GM21786 (cell line): ENCODE results near the gene KRT4.

Source experiments
- ATAC-seq: cut with Tn5 transposase; IDR thresholded peaks from one replicate; pipeline ENCODE4 v1.9.1; 2021; ENCODE audit not compliant: unreplicated experiment

KRT4 gene

DNA sequence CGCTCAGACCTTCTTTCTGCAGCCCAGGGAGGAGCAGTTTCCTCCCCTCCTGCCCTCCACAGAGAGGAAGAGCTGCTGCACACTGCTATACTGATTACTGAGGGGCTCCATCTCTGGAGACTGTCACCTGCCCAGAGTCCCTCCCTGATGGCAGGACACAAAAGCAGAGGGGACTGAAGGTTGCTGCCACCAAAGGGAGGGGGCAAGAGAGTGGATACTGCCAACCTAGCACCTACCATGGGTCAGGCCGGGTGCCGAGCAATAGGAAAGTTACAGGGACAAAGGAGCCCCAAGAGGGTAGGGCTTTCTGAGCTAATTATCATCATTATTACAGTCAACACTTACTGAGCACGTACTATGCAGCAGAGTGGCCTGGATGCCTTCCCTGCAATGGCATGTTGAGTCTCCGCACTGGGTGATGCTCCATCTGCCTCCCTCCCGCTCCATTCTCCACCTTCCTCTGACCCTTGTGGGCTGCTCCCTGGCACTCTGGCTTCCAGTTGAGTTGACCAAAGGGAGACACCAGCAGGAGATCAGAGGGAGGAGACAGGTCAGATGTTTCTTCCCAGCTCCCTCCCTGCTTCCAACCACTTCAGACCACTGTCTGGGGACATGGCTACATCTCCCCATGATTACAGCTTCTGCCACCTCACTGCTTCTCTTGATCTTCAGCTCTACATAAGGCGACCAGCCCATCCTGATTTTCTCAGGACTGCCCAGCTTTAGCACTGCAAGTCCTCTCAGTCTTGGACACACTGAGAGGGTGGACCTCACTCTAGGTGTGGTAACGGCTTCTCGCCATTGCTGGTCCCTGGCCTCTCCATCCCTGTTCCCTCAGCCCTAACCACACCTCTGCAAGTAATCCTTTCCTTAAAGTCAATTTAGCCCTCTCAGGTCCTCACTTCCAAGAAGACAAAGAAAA, 22.8 kb upstream of the KRT4 start:
- ATAC-seq, result no peak

DNA sequence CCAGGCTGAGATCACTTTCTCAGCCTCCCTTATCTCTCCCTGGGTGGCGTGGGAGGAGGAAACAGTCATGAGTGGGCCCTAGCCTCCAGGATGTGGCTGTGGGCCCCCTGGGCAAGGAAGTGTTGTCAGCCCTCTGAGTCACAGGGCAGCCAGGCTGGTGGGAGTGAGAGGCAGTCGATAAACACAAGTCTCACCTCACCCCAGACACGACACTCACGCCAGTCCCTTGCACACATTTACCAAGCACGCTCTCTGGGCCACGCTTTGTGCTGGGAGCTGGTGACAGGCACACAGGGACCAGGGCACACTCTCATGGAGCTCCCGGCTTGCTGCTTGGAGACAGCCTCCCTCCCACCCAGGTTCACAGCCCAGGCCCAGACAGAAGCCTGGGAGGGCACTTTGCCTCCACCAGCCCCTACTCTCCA, 22.1 kb upstream of the KRT4 start:
- ATAC-seq, result no peak

DNA sequence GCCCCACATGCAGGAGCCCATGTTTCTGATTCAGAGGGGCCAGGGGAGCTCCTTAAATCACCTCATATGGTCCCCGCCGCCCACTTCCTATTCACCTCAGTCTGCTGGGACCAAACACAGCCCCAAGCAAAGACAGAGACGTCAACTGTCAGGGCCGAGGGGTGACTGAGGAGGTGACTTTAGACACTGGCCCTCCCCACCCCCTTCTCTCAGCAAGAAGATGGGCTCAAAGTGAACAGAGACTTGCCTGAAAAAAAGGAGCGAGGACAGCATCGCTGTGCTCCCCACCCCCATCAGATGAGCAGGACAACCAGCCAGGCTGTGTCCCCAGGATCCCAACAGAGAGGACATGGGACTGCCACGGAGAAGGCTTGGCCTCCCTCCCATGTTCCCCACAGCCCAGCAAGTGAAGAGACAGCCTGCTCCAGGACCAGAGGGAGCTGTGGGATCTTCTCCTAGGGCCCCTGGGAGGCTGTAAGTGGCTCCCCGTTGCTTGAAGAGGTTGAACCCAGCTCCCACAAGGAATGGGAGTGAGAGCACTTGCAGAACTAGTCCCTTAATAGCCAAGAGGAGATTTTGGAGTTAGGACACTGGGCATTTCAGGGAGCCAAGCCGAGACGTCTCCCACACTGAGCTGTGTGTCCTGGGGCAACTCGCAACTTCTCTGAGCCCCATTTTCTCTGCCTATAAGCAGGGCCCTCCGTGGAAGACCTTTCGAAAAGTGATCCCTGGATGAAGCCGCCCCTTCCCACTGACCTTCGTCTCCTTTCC, 21.5 kb upstream of the KRT4 start:
- no peak for ATAC-seq

DNA sequence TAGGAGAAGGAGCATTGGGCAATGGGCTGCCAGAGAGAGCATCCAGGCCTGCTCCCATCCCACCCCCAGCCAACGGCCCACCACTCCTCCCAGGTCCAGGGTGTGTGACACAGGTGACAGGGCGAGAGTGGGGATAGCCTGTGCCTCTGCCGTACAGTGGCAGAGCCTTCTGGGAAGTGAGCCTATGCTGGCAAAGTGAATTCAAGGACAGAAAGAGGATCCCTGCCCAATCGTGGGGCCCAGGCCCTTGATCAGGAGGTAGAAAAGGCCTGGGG, 20.7 kb upstream of the KRT4 start:
- ATAC-seq, result no peak

DNA sequence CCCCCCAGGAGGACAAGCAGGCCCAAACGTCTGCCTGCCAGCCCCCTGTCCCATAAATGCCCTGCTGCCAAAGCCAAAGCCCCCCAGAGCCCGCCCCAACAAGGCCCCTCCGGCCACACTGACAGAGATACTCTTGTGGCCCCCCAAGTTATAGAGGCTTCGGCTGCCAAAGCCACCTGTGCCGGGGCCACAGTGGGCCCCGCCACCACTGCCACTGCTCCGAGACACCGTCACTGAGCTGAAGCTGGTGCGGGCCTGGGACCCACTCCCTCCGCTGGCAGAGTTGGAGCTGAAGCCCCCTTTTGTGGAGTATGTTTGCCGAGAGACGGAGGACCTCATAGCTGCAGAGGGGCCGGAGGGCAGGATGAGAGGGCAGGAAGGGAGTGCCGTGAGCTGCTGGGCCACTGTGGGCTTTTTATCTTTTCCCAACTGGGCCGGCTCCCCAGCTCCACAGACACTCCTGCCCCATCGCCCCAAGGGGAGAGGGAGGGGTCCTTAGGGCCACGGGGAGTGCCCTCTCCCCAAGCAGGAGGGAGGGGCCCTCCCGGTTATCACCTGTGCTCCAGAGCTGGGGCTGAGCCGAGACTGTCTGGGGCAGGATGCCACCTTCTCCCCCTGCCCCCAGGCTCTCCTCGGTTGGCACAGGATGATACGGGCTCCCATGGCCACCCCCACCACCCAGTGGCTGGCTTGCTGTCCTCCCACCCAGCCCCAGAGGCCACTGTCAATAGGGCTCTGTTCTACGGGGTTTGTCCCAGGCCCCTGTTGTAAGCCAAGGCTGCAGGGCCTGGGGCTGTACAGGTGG, 20.2 kb upstream of the KRT4 start, which contains the start of gene KRT79:
Gene KRT79 (minus strand): TSS at position 390 of the 805 bp plus-strand sequence. CDS start 51 bp downstream, at position 339.
- ATAC-seq, result no peak

DNA sequence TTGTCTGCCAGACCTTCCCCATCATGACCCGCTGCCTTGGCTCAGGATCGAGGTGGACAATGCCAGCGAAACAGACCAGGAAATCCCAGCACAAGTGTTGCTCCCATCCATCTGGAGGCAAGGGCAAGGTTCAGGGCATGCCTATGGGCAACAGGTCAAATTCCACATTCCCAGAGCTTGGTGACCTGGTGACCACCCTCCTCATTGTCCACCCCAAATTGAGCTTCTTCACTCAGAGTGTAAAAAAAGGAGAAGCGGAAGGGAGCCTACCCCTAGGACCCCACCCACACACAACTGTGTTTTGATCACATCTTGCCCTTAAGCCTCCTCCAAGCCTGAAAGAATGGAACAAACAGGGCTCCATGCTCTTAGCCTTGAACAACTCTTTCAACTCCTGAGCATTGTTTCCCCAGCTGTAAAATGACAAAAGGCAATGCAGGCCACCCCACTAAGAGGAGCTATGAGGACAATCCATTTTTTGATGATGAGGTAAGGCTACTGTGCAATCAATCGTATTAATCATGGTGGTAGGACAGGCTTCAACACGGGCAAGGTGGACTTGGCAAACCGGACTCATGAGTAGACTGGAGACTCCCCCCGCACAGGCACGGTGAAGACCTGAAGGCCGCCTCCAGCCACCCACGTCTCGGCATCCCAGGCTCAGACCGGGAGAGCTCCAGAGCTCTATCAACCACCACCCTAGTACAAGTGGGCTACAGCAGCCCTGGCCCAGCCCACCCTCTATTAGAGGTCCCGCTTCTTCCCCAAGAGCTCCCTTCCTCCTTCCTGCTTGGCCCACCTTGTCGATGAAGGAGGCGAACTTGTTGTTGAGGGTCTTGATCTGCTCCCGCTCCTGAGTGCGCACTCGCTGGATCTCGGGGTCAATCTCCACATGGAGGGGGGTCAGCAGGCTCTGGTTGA, 19.3 kb upstream of the KRT4 start:
- no peak for ATAC-seq

DNA sequence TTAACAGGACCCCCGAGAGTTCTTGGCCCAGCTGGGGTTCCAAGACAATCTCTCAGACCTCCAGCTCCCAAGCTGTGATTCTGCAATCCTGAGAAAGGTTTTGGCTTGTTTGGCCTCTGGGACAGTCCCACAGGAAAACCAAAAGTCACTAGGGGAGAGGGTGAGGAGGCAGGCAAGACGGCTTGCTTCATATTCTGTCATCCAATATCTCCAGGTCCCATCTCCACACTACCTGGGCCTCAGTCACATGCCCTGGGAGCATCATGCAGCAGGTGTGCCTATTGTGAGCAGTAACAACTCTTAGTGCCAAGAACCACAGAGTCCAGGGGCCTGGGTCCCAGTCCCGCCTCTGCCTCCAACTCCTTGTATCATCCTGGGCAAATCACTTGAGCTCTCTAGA, 18.5 kb upstream of the KRT4 start:
- no peak for ATAC-seq

DNA sequence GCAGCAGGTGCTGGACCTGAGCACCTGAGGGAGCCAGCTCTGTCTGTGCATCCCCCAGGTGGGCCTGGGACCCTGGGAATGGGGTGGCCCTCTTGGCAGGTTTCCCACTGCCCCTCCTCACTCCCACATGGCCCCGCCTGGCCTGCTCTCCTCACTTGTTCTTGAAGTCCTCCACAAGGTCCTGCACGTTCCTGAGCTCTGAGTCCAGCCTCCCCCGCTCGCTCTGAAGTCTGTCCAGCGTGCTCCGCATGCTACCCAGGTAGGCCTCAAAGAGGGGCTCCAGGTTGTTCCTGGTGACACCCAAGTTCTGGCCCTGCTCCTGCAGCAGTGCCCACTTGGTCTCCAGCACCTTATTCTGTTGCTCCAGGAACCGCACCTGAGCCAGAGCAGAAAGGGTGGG, 17.3 kb upstream of the KRT4 start:
- no peak for ATAC-seq

DNA sequence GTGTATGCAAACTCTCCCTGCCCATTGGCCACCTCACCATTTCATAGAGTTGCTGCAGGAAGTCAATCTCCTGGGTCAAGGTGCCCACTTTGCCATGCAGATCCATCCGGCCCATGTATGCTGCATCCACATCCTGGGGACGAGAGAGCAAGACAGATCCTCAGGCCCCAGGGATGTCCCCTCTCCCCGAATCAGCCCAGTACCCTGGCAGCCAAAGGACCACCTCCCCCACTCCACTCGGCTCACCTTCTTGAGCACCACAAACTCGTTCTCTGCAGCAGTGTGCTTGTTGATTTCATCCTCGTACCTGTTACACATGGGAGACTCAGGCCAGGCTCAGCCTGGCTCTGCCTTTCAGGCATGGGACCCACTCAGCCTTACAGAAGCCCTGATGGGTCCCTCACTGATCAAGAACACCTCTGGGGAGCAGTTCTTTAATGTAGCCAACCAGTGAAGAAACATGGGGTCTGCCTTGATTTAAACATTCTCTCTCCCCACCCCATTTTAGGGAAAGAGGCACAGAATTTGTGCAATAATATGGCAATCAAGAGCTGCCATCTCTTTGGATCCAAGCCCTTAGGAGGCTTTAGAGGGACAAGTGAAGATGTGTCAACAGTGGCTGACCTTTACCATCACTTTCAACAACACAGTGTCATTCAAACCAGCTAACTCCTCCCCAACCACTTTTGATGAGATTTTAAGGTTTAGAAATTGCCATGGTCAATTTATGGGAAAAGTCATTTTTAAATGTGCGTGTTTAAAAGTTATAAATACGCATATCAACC, 16.3 kb upstream of the KRT4 start:
- ATAC-seq, result no peak

DNA sequence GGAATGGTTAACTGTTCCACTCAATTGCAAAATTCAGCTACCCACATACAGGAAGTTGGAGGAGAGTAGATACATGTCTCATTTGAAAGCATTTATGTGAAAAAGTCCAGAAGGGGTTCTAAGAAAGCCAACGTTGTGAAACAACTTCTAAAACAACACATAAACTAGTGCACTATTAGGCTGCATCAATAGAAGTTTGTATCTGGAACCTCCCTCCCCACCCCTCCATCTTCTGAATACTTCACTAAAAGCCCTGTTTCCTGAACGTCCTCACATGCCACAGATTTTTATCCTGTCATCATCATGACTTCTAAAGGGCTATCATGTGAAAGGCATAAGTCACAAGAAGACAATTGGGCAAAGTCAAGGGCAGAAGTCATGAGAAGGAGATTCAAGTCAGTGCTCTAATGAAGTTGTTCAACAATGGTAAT, 14.7 kb upstream of the KRT4 start:
- ATAC-seq, result no peak

DNA sequence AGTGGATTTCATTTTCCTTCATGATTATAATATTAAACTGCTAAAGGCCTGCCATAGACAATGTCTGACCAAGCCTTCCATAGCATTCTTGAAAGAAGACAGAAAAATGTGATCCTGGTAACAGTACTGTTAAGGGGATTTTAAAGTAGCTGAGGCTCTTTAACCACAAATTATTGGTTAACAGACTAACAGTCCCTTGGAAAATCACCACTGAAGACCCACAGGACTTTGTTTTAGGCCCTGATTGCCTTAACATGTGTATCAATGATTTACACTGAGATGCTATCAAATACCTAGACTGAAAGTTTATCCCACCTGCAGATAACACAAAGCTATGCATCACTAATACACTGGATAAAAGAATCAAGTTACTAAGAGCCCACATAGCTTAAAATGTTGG, 14.2 kb upstream of the KRT4 start:
- no peak for ATAC-seq

DNA sequence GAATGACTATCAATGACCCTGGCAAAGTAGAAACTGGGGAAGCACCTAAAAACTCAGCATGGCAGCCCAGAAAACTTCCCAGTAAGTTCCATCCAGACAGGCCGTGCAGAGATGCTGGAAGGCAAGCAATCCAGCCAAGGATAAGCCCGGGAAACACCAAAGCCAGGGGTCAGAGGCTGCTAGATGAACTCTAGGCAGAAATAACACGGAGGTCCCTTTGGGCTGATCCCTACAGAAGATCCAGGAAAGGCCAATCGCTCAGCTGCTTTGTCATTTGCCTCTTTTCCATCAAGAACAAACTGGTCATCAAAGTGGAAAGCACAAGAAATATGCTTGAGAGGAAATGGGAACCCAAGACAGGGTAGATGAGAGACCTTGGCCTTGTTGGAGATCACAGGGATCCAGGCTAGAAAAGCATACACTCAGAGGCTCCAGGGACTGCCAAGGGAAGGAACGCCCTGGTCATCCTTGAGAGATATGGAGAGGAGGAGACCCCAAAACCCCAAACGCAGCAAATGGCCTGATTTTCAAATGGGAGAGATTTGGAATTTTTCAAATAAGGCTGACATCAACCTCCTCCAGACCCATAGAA, 13.7 kb upstream of the KRT4 start:
- ATAC-seq, result no peak

DNA sequence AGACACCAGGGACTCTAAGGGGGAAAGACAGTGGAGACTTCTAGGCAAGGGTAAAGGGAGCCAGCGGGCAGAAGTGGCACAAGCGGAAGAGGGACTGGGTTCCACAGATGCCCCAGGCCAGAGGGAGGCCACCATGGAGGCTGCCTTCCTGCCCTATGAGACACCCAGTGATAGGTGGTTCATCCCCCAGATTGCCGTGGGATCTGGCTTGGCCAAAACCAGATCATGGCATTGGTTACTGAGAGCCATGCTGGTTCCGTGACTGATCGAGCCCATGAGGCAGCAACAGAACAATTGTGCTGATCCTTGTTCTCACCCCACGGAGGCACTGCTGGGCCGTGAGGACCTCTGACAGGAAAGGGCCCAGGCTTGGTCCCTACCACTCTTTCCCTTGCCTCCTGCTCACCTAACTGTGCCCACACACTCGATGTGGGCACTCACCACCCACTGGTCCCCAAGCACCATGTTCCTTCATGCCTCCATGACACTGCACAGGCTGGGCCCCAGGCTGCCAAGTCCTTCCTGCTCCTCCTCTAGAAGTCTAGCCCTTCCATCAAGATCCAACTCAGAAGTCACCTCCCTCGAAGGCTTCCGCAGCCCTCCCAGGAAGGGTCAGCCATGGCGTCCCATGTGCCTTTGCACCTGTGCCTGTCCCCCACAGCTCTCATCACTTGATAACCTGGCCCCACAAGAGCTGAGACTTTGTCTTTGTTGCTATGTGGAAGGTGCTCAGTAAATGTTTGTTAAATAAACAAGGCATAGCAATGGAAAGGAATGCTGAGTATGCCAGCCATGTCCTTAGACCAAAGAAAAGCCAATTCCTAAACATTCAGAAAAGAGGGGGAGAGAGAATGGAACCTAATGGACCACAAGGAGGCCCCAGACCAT, 12.9 kb upstream of the KRT4 start:
- no peak for ATAC-seq

DNA sequence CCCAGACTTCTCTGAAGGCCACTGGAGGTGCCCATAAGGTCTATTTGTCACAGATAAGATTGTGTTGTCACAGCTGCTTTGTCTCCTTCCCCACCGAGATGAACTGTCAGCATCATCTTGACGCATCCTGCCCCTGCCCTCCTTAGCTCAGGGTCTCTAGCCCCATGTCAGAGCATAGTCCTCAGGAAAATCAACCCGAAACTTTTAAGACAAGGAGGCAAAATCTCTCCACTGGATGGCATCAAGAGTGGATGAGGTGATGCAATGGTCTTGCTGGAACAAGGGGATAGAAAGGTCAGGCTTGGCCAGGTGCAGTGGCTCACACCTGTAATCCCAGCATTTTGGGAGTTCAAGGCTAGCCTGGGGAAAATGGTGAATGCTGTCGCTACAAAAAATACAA, 12.0 kb upstream of the KRT4 start:
- no peak for ATAC-seq

DNA sequence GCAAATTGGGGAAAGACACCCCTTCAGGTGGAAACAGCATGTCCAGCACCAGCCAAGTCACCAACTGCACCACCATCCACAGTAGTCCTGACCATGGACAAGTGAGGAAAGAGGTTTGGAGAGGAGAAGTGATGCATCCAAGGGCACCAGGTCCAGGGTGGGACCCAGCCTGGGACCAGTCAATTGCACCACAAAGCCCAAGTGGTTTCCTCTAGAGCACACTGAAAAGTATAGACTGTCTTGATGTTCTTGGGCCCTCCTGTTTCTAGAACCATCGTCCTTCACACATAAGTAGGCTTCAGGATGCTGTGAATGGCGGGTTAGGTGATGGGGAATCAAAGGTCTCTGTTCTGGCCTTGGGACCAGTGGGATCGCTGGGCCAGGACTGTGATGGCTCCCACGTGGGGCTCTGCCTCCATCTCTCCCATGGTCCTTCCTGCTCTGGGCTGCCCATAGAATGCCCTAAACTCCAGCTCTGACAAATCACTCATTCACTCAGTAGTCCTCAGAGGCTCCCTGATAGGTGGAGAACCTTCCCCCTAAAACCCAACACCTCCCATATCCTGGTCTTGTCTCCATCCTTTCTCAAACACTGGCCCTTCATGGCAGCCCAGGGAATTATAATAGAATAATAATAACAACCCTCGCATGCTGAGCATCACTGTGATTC, 11.0 kb upstream of the KRT4 start:
- no peak for ATAC-seq

DNA sequence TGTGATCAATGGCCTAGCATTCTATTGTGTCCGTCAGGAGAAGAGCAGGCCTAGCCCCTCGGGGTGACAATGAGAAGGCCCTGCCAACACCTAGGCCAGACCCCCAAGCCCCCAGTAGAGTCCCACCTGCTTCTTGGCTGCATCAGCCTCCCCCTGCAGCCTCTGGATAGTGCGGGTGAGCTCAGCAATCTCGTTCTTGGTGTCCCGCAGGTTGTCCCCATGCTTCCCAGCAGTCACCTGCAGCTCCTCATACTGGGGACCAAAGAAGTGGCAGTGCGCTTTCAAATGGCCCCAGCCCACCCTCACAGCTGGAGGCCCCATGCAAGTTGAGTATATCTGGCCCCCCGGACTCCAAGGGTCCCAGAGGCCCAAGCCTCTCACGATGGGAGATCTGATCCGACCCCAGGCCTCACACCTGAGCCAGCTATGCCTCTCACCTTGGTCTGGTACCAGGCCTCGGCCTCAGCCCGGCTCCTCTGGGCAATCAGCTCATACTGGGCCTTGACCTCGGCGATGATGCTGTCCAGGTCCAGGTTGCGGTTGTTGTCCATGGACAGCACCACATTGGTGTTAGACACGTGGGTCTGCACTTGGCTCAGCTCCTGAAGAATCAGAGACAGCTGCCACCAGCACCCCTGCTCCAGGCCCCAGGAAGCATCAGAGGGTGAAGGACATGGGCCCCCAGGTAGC, 10.0 kb upstream of the KRT4 start:
- no peak for ATAC-seq
